ENCODE results near the gene CDK14. TPM values are rescaled to one million over a fixed set of nuclear protein-coding genes. Genes with fewer than 3 reads are reported as not detected.

CDK14 gene
- total RNA-seq, 1 experiment from 2014 or later, result 7.5 TPM

DNA sequence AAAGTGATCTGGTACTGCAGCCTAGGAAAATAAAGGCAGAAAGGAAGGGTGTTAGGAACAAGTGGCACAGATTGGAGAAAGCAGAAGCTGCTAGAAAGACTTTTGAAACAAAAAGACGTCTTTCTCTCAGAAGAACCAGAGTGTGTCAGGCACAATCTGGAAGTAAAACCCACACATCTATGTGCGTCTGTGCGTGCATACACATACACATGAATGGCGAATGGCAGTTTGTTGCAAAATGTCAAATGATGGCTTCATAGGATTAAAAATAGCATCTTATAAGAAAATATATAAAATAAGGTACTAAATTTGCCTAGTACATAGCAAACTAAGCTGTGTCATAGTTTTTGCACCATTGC is 246.3 kb downstream of the CDK14 start:
- Histone ChIP-seq H3K9me3 (no peaks in the 10 kb centered on the region), H3K27me3 (no peaks in the 10 kb centered on the region), H3K4me3 (no peak overlapping the region), H3K36me3 (no peaks in the 10 kb centered on the region)
- DNase-seq, result no peak

DNA sequence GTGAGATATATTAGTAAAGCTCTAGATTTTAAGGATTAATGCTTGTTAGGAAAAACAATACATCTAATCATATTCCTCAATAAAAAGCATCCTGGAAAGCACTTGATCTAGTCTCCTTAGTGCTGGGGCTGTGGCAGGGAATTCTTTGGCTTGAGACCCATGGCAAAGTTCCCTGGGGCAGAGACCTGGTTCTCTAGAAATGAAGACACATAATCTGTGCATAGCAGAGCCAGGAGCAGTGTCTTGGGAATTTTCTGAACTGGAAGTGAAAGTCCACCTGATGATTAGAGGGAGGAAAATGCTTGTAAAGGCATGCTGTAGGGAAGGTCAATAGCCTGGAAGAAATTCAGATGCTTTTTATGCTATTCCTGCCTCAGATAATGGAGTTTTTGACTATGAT is 247.4 kb downstream of the CDK14 start:
- Histone ChIP-seq H3K27me3 (no peaks in the 10 kb centered on the region), H3K9me3 (no peaks in the 10 kb centered on the region), H3K36me3 (no peaks in the 10 kb centered on the region), H3K4me3 (no peak overlapping the region)
- no peak for DNase-seq

DNA sequence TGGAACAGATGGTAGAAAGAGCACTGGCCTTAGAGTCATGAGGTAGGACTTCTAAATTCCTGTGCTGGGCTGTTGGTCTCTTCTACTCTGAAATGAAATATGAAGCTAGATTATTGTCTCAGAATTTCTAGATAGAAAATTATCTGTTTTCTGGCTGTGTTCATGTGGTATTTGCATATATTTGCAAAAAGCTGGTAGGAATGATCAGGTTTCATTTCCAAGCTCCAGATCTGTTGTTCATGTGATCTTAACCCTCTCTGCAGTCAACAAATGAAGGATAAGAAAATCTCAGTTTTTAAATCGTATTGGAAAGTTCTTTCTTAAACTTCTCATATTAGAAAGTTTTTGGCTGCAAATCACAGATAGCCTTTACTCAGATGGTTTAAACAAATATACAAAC is 248.3 kb downstream of the CDK14 start:
- H3K36me3 ChIP-seq, result no peaks in the 10 kb centered on the region
- H3K27me3 ChIP-seq, result no peaks in the 10 kb centered on the region
- DNase-seq, result no peak
- no peak overlapping the region for H3K4me3 ChIP-seq
- H3K9me3 ChIP-seq, result no peaks in the 10 kb centered on the region

DNA sequence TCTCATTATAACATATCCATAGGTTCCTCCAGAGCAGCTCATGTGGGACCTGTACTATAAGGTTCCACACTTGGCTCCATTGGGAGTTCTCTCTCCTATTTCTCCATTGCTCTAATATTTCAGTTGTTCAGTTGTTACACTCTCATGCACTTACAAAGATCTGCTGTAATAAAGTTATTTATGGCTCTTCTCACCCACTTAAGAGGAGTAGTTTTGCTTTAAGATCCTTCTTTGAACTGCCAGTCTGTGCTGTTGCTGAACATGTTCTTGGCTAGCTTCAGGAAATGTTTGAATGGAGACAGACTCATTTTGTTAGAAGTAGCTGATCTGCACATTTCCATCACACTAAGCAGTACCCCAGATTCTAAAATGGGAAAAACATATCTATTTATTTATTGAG is 250.1 kb downstream of the CDK14 start:
- no peak for DNase-seq
- Histone ChIP-seq H3K36me3 (no peaks in the 10 kb centered on the region), H3K27me3 (no peaks in the 10 kb centered on the region), H3K9me3 (no peaks in the 10 kb centered on the region), H3K4me3 (no peak overlapping the region)

DNA sequence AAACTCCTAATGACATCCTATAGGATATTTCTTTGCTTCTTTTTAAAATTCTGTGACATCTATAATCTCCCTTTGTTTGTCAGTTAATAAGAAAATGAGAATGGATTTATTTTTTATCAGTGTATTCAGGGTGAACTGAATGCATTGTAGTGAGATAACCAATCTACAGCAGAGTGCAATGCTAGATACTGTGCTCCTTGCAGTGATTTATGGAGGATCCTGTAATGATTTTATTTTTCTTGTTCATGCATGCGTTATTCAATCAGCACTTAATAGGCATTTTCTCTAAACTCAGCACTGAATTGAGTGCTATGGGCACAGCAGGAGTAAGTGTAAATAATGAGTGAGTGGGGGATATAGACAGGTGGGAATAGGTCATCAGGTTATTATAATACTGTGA is 253.9 kb downstream of the CDK14 start:
- Histone ChIP-seq H3K27me3 (no peaks in the 10 kb centered on the region), H3K4me3 (no peak overlapping the region), H3K9me3 (no peaks in the 10 kb centered on the region), H3K36me3 (no peaks in the 10 kb centered on the region)
- no peak for DNase-seq

DNA sequence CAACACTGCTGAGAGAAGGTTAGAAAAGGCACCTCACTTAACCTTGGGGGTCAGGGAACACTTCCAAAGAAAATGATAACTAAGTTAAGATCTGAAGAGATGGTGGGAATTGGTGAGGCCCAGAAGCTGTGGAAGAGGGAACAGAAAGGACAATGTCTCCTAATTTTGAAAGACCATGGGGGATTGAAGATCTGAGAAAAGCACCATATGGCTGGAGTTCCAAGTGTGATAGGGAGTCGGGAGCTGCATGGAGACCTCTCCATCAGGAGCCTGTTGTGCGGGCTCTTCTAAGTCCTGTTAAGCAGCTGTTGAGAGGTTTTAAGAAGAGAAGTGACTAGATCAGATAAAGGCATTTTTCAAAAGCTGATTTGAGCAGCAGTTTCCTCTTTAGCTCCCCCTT is 254.3 kb downstream of the CDK14 start:
- no peaks in the 10 kb centered on the region for H3K36me3 ChIP-seq
- H3K9me3 ChIP-seq, result no peaks in the 10 kb centered on the region
- no peaks in the 10 kb centered on the region for H3K27me3 ChIP-seq
- no peak for DNase-seq
- no peak overlapping the region for H3K4me3 ChIP-seq

DNA sequence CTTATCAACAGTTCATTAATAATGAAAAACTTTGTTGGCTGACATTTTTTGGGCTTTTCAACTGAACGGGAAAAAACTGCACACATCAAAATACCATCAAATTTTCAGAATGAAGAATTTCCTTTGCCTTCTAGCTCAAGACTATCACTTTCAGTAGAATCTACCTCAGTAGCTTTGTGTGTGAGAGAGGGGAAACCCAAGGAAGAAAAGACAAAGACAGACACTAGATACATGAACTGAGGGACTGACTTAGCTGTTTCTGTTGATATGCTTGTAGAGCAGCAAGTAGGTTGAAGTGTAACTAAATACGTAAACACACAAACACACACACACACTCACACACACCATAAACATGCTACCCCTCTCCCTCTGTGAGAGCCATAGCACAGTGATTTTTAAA is 257.1 kb downstream of the CDK14 start:
- DNase-seq, result no peak
- no peaks in the 10 kb centered on the region for H3K27me3 ChIP-seq
- H3K36me3 ChIP-seq, result no peaks in the 10 kb centered on the region

DNA sequence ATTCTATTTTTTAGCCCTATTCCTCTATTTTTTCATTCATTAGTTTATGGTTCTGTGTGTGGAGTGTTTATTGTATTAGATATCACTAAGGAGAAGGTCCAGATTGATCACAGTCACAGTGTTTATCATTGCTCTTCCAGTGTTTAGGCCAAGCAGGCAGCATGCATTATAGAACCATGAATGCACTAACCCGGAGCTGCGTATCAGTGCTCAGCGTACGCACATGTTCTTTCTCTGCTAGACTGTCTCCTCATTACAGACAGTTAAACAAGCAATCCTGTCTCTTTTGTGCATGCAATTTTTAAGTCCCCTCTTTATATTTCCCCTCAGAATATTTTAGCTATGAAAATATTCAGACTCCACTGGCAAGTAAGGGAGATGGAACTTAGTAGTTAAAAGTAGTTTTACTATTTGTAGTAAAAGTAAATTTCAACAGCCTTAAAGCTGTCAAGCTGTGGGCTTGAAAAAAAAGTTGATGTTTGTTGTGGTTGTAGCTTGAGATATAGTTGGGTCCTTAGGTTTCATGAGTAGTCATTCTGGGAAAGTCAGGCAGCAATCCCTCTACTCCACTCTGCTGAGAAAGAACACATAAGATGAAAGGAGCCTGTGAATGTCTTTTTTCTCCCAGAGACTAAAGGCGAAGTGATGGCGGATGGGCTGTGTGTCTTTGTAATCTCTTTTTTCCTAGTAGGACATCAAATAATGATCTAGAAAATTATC is 260.4 kb downstream of the CDK14 start:
- no peak for DNase-seq
- Histone ChIP-seq H3K4me3 (no peak overlapping the region), H3K36me3 (no peaks in the 10 kb centered on the region), H3K27me3 (no peaks in the 10 kb centered on the region), H3K9me3 (no peaks in the 10 kb centered on the region)

More for the DNA sequence above, 257.1 kb downstream of the CDK14 start:
- Histone ChIP-seq H3K9me3 (no peaks in the 10 kb centered on the region), H3K4me3 (no peak overlapping the region)

DNA sequence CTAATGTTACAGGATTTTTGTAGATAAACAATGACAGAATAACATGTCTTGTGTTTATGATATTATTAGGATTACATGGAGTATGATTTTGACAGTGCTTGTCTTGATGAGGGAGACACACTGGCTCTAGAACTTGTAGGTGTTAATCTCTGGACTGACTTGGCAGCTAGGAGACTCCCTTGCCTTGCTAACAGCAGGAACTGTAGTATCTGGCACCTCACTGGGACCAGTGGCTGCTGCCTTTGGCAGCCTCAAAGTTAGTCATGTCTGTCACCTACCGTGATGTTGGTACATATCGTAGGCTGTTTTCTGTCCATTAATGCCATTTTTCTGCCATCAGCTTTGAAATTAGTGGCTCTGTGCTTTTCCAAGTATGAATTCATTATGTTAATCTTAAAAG is 261.5 kb downstream of the CDK14 start:
- H3K9me3 ChIP-seq, result no peaks in the 10 kb centered on the region
- no peaks in the 10 kb centered on the region for H3K27me3 ChIP-seq
- no peak overlapping the region for H3K4me3 ChIP-seq
- H3K36me3 ChIP-seq, result no peaks in the 10 kb centered on the region
- DNase-seq, result peak; percentile 19

DNA sequence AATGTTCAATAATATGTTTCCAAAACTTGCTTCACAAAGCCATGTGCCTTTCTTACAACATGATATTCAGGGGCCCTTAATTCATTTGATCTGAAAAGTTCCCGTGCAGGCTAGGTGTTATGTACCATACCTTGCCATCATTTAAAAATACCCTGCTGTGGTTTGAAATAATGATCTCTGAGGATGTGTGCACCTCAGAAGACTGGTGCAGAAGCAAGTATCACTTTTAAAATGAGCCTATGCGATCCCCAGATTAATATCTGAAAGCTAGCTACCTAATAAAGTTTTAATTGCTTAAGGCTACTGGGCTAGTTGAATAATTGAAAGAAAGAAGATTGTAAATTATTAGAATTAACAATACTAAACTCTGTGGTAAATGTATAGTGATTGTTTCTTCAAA is 262.4 kb downstream of the CDK14 start:
- Histone ChIP-seq H3K27me3 (no peaks in the 10 kb centered on the region), H3K36me3 (no peaks in the 10 kb centered on the region), H3K4me3 (no peak overlapping the region), H3K9me3 (no peaks in the 10 kb centered on the region)
- no peak for DNase-seq

DNA sequence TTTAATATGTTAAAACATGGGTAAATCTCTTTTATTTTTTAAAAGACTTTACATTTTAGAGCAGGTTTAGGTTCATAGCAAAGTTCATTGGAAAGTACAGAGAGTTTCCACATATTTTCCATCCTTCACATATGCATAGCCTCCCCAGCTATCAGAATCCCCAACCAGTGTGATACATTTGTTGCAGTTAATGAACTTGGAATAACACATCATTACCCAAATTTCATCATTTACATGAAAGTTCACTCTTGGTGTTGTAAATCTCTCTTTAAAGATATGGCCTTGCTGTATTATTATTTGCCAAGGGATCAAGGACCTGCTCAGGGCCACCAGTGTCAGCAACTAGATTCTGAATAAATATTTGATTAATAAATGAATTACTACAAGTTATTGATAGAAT is 263.4 kb downstream of the CDK14 start:
- Histone ChIP-seq H3K36me3 (no peaks in the 10 kb centered on the region), H3K9me3 (no peaks in the 10 kb centered on the region), H3K4me3 (no peak overlapping the region), H3K27me3 (no peaks in the 10 kb centered on the region)
- no peak for DNase-seq

DNA sequence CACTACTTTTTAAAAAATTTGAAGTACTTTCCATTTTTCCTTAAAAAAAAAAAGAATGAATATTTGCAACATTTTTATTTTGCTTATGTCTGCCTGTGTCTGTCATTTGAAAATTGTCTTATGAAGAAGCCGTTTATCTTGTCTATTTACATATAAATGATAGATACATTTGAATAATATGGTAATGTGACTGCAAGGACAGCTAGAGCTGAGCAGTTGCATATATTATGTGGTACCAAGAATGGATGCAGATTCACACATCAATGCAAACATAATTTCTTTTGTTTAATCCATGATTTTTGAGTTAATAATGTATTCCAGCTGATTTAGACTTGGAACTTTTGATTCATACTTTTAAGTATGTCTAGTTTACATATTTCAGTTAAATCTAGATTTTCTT is 268.0 kb downstream of the CDK14 start:
- H3K9me3 ChIP-seq, result no peaks in the 10 kb centered on the region
- no peaks in the 10 kb centered on the region for H3K36me3 ChIP-seq
- no peak overlapping the region for H3K4me3 ChIP-seq
- no peaks in the 10 kb centered on the region for H3K27me3 ChIP-seq
- no peak for DNase-seq

DNA sequence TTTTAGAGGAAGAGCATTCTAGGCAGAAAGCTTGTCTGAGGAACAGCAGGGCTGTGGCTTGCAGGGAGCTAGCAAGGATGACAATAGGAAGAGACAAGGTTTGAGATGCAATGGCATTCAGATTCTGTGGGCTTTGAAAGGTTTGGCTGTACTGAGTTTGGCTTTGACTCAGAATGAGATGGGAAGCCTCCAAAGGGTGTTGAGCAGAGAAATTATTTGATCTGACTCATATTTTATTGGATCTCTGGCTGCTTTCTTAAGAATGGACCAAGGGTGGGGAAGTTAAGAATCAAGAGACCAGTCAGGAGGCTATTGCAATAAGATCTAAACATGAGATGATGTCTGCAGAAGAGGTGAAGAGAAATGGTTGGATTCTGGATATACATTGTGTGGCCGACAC is 273.2 kb downstream of the CDK14 start:
- Histone ChIP-seq H3K9me3 (no peaks in the 10 kb centered on the region), H3K4me3 (no peak overlapping the region), H3K27me3 (no peaks in the 10 kb centered on the region), H3K36me3 (no peaks in the 10 kb centered on the region)
- no peak for DNase-seq

DNA sequence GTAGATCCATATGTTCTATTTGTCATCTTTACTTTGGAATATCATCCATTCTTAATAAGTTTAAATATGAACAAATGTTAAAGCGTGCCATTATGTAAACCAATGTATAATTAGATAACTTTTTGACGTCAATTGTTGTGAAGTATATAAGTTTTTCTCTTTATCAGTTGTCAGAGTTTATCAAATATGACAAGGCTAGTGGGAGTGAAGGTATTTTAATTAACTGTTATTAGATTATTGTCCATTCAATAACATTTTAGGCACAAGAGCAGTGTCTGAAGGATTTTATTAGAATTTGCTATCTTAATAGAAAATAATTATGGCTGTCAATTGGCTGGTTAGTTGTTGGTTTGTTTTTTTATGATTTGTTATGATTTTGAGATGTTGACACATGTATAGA is 280.6 kb downstream of the CDK14 start:
- Histone ChIP-seq H3K36me3 (no peaks in the 10 kb centered on the region), H3K4me3 (no peak overlapping the region), H3K9me3 (no peaks in the 10 kb centered on the region), H3K27me3 (no peaks in the 10 kb centered on the region)
- DNase-seq, result no peak

DNA sequence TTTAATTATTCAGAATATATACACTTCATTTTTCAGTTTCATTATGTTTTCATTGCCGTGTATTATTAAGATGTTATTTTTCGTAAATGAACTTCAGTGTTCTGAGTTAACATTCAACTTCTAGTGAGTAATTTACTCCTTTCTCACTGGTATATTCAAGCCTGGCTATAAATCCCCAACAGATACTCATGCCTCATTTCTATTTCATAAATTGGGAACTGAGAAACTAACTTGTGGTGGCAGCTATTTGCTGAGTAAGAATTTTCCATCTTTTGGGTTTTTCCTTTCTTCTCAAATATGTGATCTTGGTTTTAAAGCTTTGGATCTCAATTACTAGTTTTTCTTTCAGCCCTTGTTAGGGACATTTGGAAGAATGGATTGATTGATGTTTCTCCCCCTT is 281.1 kb downstream of the CDK14 start:
- no peak for DNase-seq
- no peaks in the 10 kb centered on the region for H3K9me3 ChIP-seq
- no peak overlapping the region for H3K4me3 ChIP-seq
- no peaks in the 10 kb centered on the region for H3K36me3 ChIP-seq
- H3K27me3 ChIP-seq, result no peaks in the 10 kb centered on the region

DNA sequence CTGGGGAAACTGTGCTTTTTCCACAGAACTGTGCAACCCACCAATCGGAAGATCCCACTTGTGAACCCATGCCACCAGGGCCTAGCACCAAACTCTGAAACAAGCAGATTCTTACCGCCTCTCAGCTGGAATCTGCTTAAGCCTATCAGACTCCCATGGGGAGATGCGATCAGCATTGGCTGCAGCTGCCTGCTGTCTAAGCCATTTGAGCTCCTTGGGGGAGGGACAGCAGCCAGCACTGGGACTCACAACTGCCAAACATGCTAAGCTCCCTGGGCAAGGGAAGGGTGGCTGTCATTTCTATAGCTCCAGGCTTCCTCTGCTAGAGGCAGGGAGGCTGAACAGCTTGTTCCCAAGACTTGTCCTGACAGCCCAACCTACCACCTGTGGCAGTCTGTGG is 283.8 kb downstream of the CDK14 start:
- H3K36me3 ChIP-seq, result no peaks in the 10 kb centered on the region
- H3K4me3 ChIP-seq, result no peak overlapping the region
- H3K9me3 ChIP-seq, result no peaks in the 10 kb centered on the region
- H3K27me3 ChIP-seq, result no peaks in the 10 kb centered on the region
- DNase-seq, result no peak

DNA sequence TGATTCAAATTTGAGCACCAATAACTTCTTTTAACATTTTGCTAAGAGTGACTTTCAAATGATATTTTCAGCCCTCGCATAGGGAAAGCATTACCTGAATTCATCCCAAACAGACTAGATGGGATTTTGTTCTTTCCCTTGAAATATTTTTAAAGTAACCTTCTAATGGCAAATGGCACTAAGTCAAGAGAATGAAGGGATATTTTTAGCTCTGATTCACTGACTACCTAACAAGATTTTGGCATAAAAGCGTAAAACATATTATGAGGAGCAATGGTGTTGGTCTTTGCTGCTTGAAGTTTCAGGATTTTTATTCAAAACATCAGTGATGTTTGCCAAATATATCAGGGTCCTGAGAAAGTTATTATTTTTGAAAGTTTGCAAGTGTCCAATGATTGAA is 290.3 kb downstream of the CDK14 start:
- Histone ChIP-seq H3K9me3 (no peaks in the 10 kb centered on the region), H3K4me3 (no peak overlapping the region), H3K36me3 (no peaks in the 10 kb centered on the region), H3K27me3 (no peaks in the 10 kb centered on the region)
- DNase-seq, result no peak

DNA sequence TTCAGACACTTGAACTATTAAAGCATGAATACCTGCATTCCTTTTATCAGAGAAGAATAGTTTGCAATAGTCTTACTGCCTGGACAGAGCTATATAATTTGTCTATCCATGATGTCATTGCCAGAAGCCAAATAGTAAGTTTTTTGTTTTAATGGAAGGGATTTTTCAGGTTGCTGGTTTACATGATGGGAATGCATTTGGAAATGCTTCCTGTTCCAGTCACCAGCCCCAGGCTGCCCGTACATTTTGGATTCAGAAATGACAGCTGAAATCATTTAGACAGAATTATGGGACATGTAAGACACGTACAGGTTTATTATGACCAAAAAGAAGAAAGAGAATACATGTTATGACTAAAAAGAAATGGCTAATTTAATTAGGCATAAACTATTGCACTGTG is 293.1 kb downstream of the CDK14 start:
- H3K36me3 ChIP-seq, result no peaks in the 10 kb centered on the region
- H3K9me3 ChIP-seq, result no peaks in the 10 kb centered on the region
- DNase-seq, result no peak

DNA sequence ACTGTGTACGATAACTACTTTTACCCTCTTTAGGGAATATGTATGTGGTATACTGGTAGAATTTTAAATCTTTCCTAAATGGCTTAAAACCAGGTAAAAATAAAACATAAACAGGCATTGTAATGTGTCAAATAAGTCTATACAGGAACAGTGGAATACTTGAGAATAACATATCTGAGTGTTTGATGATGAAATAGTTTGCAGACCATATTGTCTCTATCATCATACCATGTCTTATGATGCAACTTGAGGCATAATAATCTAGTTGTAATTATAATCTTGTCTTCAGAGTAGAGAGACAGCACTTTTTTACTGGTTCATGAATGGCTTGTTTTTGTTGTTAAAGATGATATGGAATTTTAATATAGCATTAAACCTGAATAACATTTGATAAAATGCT is 293.5 kb downstream of the CDK14 start:
- no peak for DNase-seq
- Histone ChIP-seq H3K4me3 (no peak overlapping the region), H3K27me3 (no peaks in the 10 kb centered on the region), H3K36me3 (no peaks in the 10 kb centered on the region), H3K9me3 (no peaks in the 10 kb centered on the region)

More for the DNA sequence above, 293.1 kb downstream of the CDK14 start:
- Histone ChIP-seq H3K4me3 (no peak overlapping the region), H3K27me3 (no peaks in the 10 kb centered on the region)
